ENCODE data around the gene KIF9. TPM values are rescaled to one million over a fixed set of nuclear protein-coding genes. Genes with fewer than 3 reads are reported as not detected.

KIF9 gene
- total and polyA plus RNA-seq, 2 of the 8 experiments (the other 6 are each of a cell fraction or from before 2014, with no cell fraction given) = 5.0 to 8.0 TPM

GRCh38 chr3:47244531-47245100 is 38.0 kb downstream of the KIF9 start:
- no peak overlapping the region for H2BK12ac ChIP-seq (ENCODE audit: low read depth, low read length)
- no peak overlapping the region for H2BK5ac ChIP-seq (ENCODE audit: low read depth, low read length)
- H3K4ac ChIP-seq (replicated peaks; ENCODE audit: insufficient read length, low read depth, low read length) = no peak overlapping the region
- ChIA-PET CTCF (ENCODE audit: partially characterized antibody) (interaction anchor here (0.7 to 1.6 kb wide), 4 partner anchors 13 to 80 kb away, joined by 3 to 5 read pairs (median 4); no protein-coding TSS in a partner anchor), POLR2A (ENCODE audit: partially characterized antibody) (interaction anchor here (1.4 kb wide), 1 partner anchor 52 kb away, joined by 4 read pairs; no protein-coding TSS in a partner anchor)
- no peak overlapping the region for H2BK15ac ChIP-seq (ENCODE audit: low read length)
- no peak overlapping the region for H3K4me3 ChIP-seq (ENCODE audit: extremely low read depth in 1 of 4, insufficient read depth in 2 of 4, low read depth in 3 of 4, low read length in 4 of 4)
- no peak overlapping the region for H2AK5ac ChIP-seq (ENCODE audit: low read depth, low read length)
- H3K18ac ChIP-seq (ENCODE audit: extremely low read depth, low read length) = no peak overlapping the region
- H3K27me3 ChIP-seq (replicated peaks in 1 of 4; ENCODE audit: control insufficient read depth in 3 of 4, extremely low read depth in 1 of 4, insufficient read depth in 3 of 4, low read length in 3 of 4) = no peaks in the 10 kb centered on the region
- H2BK120ac ChIP-seq (replicated peaks; ENCODE audit: low read depth, low read length) = no peak overlapping the region
- H3K9ac ChIP-seq (replicated peaks in 1 of 4; ENCODE audit: extremely low read depth in 1 of 4, low read depth in 3 of 4, low read length in 3 of 4) = no peak overlapping the region
- no peaks in the 10 kb centered on the region for H3K79me2 ChIP-seq (ENCODE audit: control insufficient read depth in 1 of 2, insufficient read depth in 2 of 2, low read length in 2 of 2)
- no peaks in the 10 kb centered on the region for H3K36me3 ChIP-seq (ENCODE audit: control insufficient read depth in 2 of 4, insufficient read depth in 4 of 4, low read length in 3 of 4)
- H4K8ac ChIP-seq (ENCODE audit: extremely low read depth, insufficient read depth, low read length) = no peak overlapping the region
- no peak overlapping the region for H3K27ac ChIP-seq (ENCODE audit: low read depth, low read length)
- H2BK20ac ChIP-seq (ENCODE audit: low read length) = no peak overlapping the region
- H4K5ac ChIP-seq (ENCODE audit: insufficient read length, low read depth, low read length) = no peak overlapping the region
- no peaks in the 10 kb centered on the region for H3K79me1 ChIP-seq (ENCODE audit: low read depth, low read length)
- 91% methylated on average over 10 of the region's 10 CpGs; no CpG with 5 or more reads in 1 of the 2 experiments for WGBS, 2 experiments (ENCODE audit: extremely low coverage in 1 of 2, insufficient coverage in 1 of 2, insufficient read length in 1 of 2, insufficient replicate concordance in 2 of 2, low coverage in 1 of 2, low lambda C conversion rate in 2 of 2, missing lambda C conversion rate in 1 of 2)
- H3K23ac ChIP-seq (ENCODE audit: insufficient read length) = no peak overlapping the region
- no peaks in the 10 kb centered on the region for H3K4me1 ChIP-seq (replicated peaks in 1 of 4; ENCODE audit: control insufficient read depth in 3 of 4, insufficient read depth in 4 of 4, low read length in 3 of 4)
- H4K91ac ChIP-seq (replicated peaks; ENCODE audit: insufficient read length, low read length) = no peak overlapping the region
- FAIRE-seq = no peak
- no peaks in the 10 kb centered on the region for H4K20me1 ChIP-seq (replicated peaks in 1 of 2; ENCODE audit: control insufficient read depth in 1 of 2, insufficient read depth in 2 of 2, low read length in 2 of 2)
- H3K56ac ChIP-seq (replicated peaks; ENCODE audit: insufficient read length, low read depth, low read length) = no peak overlapping the region
- H3K4me2 ChIP-seq (ENCODE audit: insufficient read depth in 1 of 2, low read depth in 2 of 2, low read length in 2 of 2) = no peak overlapping the region
- no peak for DNase-seq (ENCODE audit: low read depth in 1 of 2, low spot score in 2 of 2)
- no peaks in the 10 kb centered on the region for H3K9me3 ChIP-seq (ENCODE audit: insufficient read depth in 2 of 2, low read depth in 1 of 2, low read length in 1 of 2)
- H3K14ac ChIP-seq (ENCODE audit: insufficient read length) = no peak overlapping the region
- H2AFZ ChIP-seq (ENCODE audit: low read length) = no peak overlapping the region
- no peaks in the 10 kb centered on the region; the same call in 1 of the 2 replicates for H3K23me2 ChIP-seq (ENCODE audit: low read depth, low read length)
- TF ChIP-seq ATF3 (IDR thresholded peaks at IDR 0.05; ENCODE audit: insufficient read depth, low read depth, low read length) (no peak), HDAC2 (IDR thresholded peaks at IDR 0.05; ENCODE audit: borderline replicate concordance in 1 of 2, low read depth in 2 of 2, low read length in 2 of 2) (no peak), GTF2F1 (IDR thresholded peaks at IDR 0.05; ENCODE audit: borderline replicate concordance, low read depth, low read length) (no peak), HDAC6 (IDR thresholded peaks at IDR 0.05; ENCODE audit: low read depth, low read length) (no peak), POLR2A (IDR thresholded peaks at IDR 0.05; ENCODE audit: control extremely low read depth in 1 of 2, low read depth in 2 of 2, low read length in 2 of 2) (no peak), TEAD4 (IDR thresholded peaks at IDR 0.05; ENCODE audit: low read depth, low read length) (no peak), MAX (IDR thresholded peaks at IDR 0.05) (no peak), ZNF274 (IDR thresholded peaks at IDR 0.05; ENCODE audit: borderline replicate concordance, extremely low read depth, low read length) (no peak), EGR1 (IDR thresholded peaks at IDR 0.05; ENCODE audit: borderline replicate concordance, low read depth, low read length) (no peak), RXRA (IDR thresholded peaks at IDR 0.05; ENCODE audit: insufficient read depth, low read depth, low read length) (no peak), TAF7 (optimal IDR thresholded peaks at IDR 0.05; ENCODE audit: borderline replicate concordance, low read depth, low read length) (no peak), SP2 (IDR thresholded peaks at IDR 0.05; ENCODE audit: low read length) (no peak), CREB1 (IDR thresholded peaks at IDR 0.05) (no peak), SP4 (IDR thresholded peaks at IDR 0.05; ENCODE audit: low read length) (no peak)
